Heart right ventricle (tissue), 16 donors: ENCODE data around the gene PRTFDC1. TPM values are rescaled to one million over a fixed set of nuclear protein-coding genes. Genes with fewer than 3 reads are reported as not detected.

Experiments
- ATAC-seq, 8 donors: fragments of 200-7000 bp; cut with Tn5 transposase; one replicate each; pipeline ENCODE4 v1.9.1; 2020; ENCODE audit warnings: mild to moderate bottlenecking in 8 of 8, moderate library complexity in 8 of 8, moderate number of reproducible peaks in 1 of 8
- DNase-seq, 2 donors: peaks; one replicate each; pipeline ENCODE4 v3.0.0-alpha.2; 2020
- H3K27ac ChIP-seq, 10 donors: fragments of 200-600 bp; sonication (generic) in 2 of 10; one replicate each; pipeline versions ENCODE4 v1.5.0 to v1.8.0; 2020 to 2022; ENCODE audit warnings: mild to moderate bottlenecking in 3 of 10
- H3K27me3 ChIP-seq, 7 donors: fragments of 200-600 bp; one replicate each; pipeline ENCODE4 v1.8.0; 2021 to 2022; ENCODE audit warnings: mild to moderate bottlenecking in 2 of 7
- H3K36me3 ChIP-seq, 9 donors: fragments of 200-600 bp; sonication (generic) in 1 of 9; one replicate each; pipeline versions ENCODE4 v1.5.0 to v1.8.0; 2020 to 2022; ENCODE audit warnings: mild to moderate bottlenecking in 2 of 9
- H3K4me1 ChIP-seq, 9 donors: fragments of 200-600 bp; sonication (generic) in 1 of 9; one replicate each; pipeline versions ENCODE4 v1.5.0 to v1.8.0; 2020 to 2022; ENCODE audit warnings: mild to moderate bottlenecking in 4 of 9
- H3K4me3 ChIP-seq, 10 donors: fragments of 200-600 bp; sonication (generic) in 2 of 10; one replicate each; pipeline versions ENCODE4 v1.5.0 to v1.8.0; 2020 to 2022; ENCODE audit warnings: mild to moderate bottlenecking in 7 of 10, moderate library complexity in 2 of 10
- H3K9me3 ChIP-seq, 11 donors: fragments of 200-600 bp in 10 of 11; sonication (generic) in 2 of 11; one replicate each; pipeline versions ENCODE4 v1.5.0 to v1.8.0; 2013 to 2022; ENCODE audit warnings: mild to moderate bottlenecking in 2 of 11, control low read depth in 1 of 11, moderate library complexity in 1 of 11
- CTCF ChIP-seq, 9 donors: fragments of 200-600 bp; sonication (generic) in 2 of 9; IDR thresholded peaks; one replicate each; pipeline versions ENCODE4 v1.5.0 to v1.8.0; 2021 to 2022; ENCODE audit warnings: antibody characterized with exemption in 9 of 9, mild to moderate bottlenecking in 5 of 9, moderate library complexity in 1 of 9
- WGBS, 2 donors: extraction: QIAGEN DNeasy Blood & Tissue Kit; methylation state at CpG; one replicate each; pipeline ENCODE4 v1.1.7; 2013; ENCODE audit warnings: inconsistent platforms in 1 of 2; 5-methylcytosine and 5-hydroxymethylcytosine counted together
- intact Hi-C, 10 donors: fragments of 100-400 bp; cut with DNase I; formaldehyde crosslinking; loops; one replicate each; pipeline versions ENCODE4 v1.11.1 to v1.14.2; 2022
- long read RNA-seq, 3 donors: library from polyadenylated mRNA; unstranded; transcript quantifications; one replicate each; pipeline ENCODE4 v2.0.0, GENCODE V29; 2020 to 2021
- polyA plus RNA-seq, 2 donors: library from polyadenylated mRNA; stranded (reverse); fragments of 200-250 nt; gene quantifications; one replicate each; pipeline ENCODE4 v1.2.3, GENCODE V29; 2013
- total RNA-seq, 10 donors: library from RNA; stranded (reverse); fragmentation: NEBNext Ultra II Directional in 3 of 10; extraction: Animal tissue kit (Norgen Biotek cat#: 25700) in 3 of 10; gene quantifications; one replicate each; pipeline versions ENCODE4 v1.2.1 to v1.2.4, GENCODE V29; 2021 to 2023
- donor health status: Arrhythmogenic right ventricular cardiomyopathy.
- donor health status: ischemic (EF 13 %, LVEDD 7.1; RV severe dilation, severe dysfunction).
- donor health status: healthy with polysubstance abuse.
- donor health status: DM: no; HTN: yes; CAD: no.
- donor health status: DM: no; HTN: no; CAD: no.
- donor health status: ischemic (EF 25% LVEDD 6.9; RV normal size, moderate dysfunction).
- donor health status: ischemic (EF 25% LVEDD 5.7; RV mildly dilated, moderate dysfunction).
- donor health status: healthy.
- donor health status: DM: yes; HTN: yes; CAD: no.
- donor health status: Ischemic cardiomyopathy.
- donor health status: ischemic (EF 35%, LVEDD 5.7; RV mildly dilated, moderate dysfunction).
- donor health status: nonischemic (EF 11% LVEDD 7.7; RV severe dilation, severe dysfunction).
- donor health status: DM: yes; HTN: yes; CAD: no.
- donor health status: PGD.
- donor health status: ischemic (EF 29% LVEDD 5.4; RV normal size, mild dysfunction).
- donor health status: nonischemic (EF 23%, LVEDD 6.1; RV moderate dilation, normal function).

The PRTFDC1 gene
- 10 to 100 TPM in 1 of 10 donors, 1 to 10 TPM in 9; 2.5 to 11.4 (median 4.6) TPM for total RNA-seq
- 1 to 10 TPM; 4.8 to 5.6 TPM for polyA plus RNA-seq
- long read RNA-seq, donor 1, partial matches to known transcripts = 1 of 3 reads
- long read RNA-seq, donor 1, other reads (novel, unspliced or antisense) = 1 of 3 reads
- long read RNA-seq, donor 2, partial matches to known transcripts = 0 of 3 reads
- long read RNA-seq, donor 2, other reads (novel, unspliced or antisense) = 2 of 3 reads
- long read RNA-seq, donor 3, partial matches to known transcripts = 1 of 4 reads
- long read RNA-seq, donor 3, other reads (novel, unspliced or antisense) = 3 of 4 reads

GRCh38 chr10:24952143-24952706 lies at the start of gene PRTFDC1:
Gene PRTFDC1, minus strand, starts transcription at chr10:24952606. Its CDS starts 31 bp downstream, at chr10:24952575.
- Histone ChIP-seq H3K4me3 (peak within 1 kb of the TSS; percentile 51 to 73 (median 64)), H3K36me3 (no peaks in the 10 kb centered on the region), H3K27ac (peak within 1 kb of the TSS; percentile 55 to 92 (median 86)), H3K9me3 (no peaks in the 10 kb centered on the region), H3K4me1 (peaks cover 0 to 37% (median 14%) of the 10 kb centered on the region in 9 donors), H3K27me3 (peaks cover 0 to 6% (median 0%) of the 10 kb centered on the region in 7 donors)
- WGBS, 2 donors = 2% methylated on average over 39 to 56 of the region's 56 CpGs
- no peak for TF ChIP-seq CTCF (IDR thresholded peaks at IDR 0.05)
- peak; percentile 40 to 55 for DNase-seq
- peak; percentile 41 to 67 (median 58) for ATAC-seq
- intact Hi-C loops = loop anchor here in 5 of 10 donors (5.0 to 10.0 kb wide), 4 partner anchors 87 to 305 kb away; partner anchors contain the start of gene ARHGAP21 (in 5 of the 5)

- Histone ChIP-seq H3K27me3 (no peaks in the 10 kb centered on the region), H3K36me3 (no peaks in the 10 kb centered on the region), H3K4me1 (no peaks in the 10 kb centered on the region), H3K4me3 (no peak overlapping the region), H3K27ac (no peak overlapping the region), H3K9me3 (peaks cover 0 to 23% (median 6%) of the 10 kb centered on the region in 11 donors)
- DNase-seq (no peak), ATAC-seq (no peak)
- 82 to 90% methylated on average over 3 of the region's 3 CpGs for WGBS, 2 donors
- no peak for TF ChIP-seq CTCF (IDR thresholded peaks at IDR 0.05)
- intact Hi-C loops = loop anchor here in 2 of 10 donors (10.0 kb wide), 1 partner anchor 353 kb away; no protein-coding TSS in a partner anchor
Observed at GRCh38 chr10:24998044-24998443, 45.6 kb upstream of the PRTFDC1 start.

GRCh38 chr10:24995072-24995471 lies 42.7 kb upstream of the PRTFDC1 start:
- H3K27me3 ChIP-seq = no peaks in the 10 kb centered on the region
- ATAC-seq (no peak), DNase-seq (no peak)
- peaks cover 0 to under 1% (median 0%) of the 10 kb centered on the region in 9 donors for H3K4me1 ChIP-seq
- TF ChIP-seq CTCF (IDR thresholded peaks at IDR 0.05) = no peak
- no peak overlapping the region for H3K27ac ChIP-seq
- intact Hi-C loops = loop anchor here in 2 of 10 donors (10.0 kb wide), 1 partner anchor 350 kb away; no protein-coding TSS in a partner anchor
- no peaks in the 10 kb centered on the region for H3K36me3 ChIP-seq
- H3K9me3 ChIP-seq = peaks cover 0 to 6% (median under 1%) of the 10 kb centered on the region in 11 donors
- H3K4me3 ChIP-seq = no peak overlapping the region

- no peaks in the 10 kb centered on the region for H3K36me3 ChIP-seq
- TF ChIP-seq CTCF (IDR thresholded peaks at IDR 0.05) = no peak
- no peak for ATAC-seq
- H3K27me3 ChIP-seq = no peaks in the 10 kb centered on the region
- DNase-seq = no peak
- 99 to 100% methylated on average over 1 of the region's 1 CpG for WGBS, 2 donors
- H3K9me3 ChIP-seq = no peaks in the 10 kb centered on the region
- intact Hi-C loops = loop anchor here in 3 of 10 donors (5.0 to 10.0 kb wide), 2 partner anchors 349 to 351 kb away; no protein-coding TSS in a partner anchor
- H3K27ac ChIP-seq = no peak overlapping the region
- no peak overlapping the region for H3K4me3 ChIP-seq
- H3K4me1 ChIP-seq = peaks cover 0 to 10% (median 0%) of the 10 kb centered on the region in 9 donors
Observed at GRCh38 chr10:24993237-24993958, 41.0 kb upstream of the PRTFDC1 start.
